Fibroblast of upper back skin (primary cell): ENCODE results near the gene CCDC57.
"Not testable (repeated sequence)": the region's sequence is repeated elsewhere in the genome, so short reads cannot be mapped to it uniquely, and the experiment has no call there.

Experiments used
- DNase-seq: peaks from one replicate; pipeline ENCODE4 v3.0.0-alpha.2; 2013

CCDC57 gene

DNA sequence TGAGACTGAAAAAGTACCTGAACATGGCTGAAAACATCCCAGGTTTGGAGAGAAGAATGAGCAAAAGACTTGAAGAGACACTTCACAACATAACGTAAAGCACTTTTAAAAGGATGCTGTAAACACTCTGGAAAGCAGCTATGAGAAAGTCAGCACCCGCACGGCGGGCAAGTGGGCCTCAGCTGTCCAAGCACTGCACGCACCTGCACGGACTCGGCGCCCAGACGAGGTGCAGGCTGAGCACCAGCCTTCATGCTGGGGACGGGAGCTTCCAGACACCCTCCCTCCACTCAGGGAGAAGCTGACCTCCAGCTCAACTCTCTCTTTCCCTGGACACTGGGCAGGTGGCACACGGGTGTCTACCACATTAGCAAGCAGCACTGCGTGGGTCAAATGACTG is 13.1 kb downstream of the CCDC57 start:
- no peak for DNase-seq

DNA sequence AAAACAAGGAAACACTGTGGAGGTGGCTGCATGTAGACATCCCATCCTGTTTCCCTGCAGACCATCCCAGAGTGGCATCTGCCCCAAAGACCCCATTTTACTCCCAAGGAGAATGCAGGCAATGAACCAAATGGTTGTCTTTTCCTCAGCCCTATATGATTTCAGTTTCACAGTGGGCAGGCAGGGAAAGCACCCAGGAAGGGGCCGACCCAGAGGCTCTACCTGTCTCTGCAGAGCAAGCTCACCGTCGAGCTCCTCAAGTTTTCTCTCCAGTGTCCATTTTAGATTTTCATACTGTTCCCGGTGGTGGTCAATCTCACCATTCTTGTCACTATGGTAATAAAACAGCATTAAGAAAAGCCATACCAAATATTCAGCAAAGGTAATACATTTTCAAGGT is 14.6 kb downstream of the CCDC57 start:
- no peak for DNase-seq

DNA sequence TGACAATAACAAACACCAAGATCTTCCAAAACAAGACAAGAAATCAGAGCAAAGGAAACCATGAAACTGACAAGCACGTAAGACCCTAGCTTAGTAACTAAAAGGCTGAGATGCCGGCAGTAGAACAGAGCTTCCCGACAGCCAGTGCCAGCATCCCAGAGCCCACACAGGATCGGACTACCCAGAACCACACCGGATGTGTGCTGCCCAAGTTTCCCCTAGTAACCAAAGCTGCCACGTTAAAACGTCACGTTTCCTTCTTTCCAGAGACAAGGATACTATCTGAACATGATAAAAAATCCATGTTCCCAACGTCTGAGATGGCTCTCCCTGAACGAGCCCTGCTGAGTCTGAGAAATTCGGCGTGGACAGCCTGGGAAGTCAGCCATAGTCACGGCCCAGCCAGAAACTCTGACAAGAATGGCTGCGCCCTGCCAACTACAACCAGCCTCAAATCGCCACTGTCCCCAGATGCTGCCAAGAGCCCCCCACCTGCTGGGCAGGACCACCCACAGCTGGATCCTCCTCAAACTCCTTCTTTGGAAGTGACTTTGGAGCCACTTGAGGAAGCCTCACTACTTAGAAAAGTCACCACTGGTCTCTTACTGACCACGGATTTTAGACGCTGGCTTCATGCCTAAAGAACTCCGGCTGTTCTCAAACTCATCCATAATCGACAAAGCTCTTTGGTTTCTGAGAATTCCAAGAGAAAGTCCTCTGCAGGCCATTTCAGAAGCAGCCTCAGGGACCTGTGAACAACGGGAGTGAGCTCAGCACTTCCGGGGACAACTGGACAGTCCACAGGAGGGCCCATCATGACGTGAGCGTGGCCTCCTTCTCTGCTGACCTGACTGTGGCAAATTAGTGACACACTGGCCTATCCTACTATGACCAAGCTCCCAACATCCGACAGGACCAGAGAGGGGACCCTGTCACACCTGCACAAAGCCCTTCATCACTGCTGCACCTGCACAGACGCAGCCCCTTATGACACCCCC is 16.7 kb downstream of the CCDC57 start:
- DNase-seq = no peak

DNA sequence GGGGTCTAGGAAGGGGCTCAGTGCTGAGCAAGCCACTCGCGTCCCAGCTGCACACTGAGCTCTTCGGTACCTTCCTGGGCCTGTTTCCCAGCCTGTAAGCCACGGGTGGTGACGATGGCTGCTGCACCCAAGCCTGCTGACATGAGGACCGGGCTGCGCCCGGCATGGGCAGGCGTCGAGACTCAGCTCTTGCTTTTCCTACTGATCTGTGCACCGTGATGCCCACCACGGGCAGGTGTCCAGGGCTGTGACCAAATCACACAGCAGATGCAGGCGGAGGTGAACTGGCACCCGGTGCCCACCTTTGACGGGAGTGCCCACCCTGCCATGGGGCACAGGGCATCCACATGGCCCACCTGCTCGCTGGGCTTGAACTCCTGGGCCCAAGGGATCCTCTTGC is 17.9 kb downstream of the CCDC57 start:
- DNase-seq = no peak

DNA sequence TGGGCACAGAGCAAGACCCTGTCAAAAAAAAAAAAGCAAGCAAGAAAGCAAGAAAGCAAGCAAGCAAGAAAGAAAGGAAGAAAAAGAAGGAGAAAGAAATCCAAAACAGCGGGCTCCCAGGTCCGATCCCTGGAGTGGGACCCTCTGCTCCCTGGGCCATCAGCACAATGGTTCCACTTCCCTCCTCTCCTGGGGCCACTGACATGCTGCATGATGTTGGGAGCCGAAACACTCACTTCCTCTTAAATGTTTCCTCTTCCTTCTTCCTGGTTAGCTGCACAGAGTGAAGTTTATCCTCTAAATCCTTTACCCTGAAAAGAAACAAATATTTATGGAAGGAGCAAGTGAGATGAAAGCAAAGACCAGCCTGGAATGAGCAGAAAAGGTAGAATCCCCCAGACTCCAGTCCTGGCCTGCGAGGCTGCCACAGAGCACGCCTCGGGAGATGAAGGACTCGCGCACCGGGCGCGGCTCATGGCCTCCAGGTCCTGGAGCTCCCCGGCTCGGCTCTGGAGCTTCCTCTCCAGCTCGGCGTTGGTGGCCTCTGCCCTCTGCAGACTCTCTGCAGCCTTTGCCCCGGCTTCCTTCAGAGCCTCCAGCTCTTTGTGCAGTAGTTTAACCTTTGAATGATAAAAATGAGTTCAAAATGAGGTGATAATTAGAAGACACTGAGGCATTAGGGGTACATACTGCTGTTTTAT is 19.0 kb downstream of the CCDC57 start:
- DNase-seq = no peak

DNA sequence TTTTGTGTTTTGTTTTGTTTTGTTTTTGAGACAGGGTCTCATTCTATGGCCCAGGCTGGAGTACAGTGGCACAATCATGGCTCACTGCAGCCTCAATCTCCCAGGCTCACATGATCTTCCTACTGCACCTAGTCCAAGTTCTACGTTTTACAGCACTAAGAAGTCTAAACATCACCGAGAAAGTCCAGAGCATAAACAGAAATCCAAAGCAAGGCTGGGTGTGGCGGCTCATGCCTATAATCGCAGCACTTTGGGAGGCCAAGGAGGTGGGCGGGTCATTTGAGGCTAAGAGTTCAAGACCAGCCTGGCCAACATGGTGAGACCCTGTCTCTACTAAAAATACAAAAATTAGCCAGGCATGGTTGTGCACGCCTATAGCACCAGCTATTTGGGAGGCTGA is 19.6 kb downstream of the CCDC57 start:
- DNase-seq = not testable (repeated sequence)

DNA sequence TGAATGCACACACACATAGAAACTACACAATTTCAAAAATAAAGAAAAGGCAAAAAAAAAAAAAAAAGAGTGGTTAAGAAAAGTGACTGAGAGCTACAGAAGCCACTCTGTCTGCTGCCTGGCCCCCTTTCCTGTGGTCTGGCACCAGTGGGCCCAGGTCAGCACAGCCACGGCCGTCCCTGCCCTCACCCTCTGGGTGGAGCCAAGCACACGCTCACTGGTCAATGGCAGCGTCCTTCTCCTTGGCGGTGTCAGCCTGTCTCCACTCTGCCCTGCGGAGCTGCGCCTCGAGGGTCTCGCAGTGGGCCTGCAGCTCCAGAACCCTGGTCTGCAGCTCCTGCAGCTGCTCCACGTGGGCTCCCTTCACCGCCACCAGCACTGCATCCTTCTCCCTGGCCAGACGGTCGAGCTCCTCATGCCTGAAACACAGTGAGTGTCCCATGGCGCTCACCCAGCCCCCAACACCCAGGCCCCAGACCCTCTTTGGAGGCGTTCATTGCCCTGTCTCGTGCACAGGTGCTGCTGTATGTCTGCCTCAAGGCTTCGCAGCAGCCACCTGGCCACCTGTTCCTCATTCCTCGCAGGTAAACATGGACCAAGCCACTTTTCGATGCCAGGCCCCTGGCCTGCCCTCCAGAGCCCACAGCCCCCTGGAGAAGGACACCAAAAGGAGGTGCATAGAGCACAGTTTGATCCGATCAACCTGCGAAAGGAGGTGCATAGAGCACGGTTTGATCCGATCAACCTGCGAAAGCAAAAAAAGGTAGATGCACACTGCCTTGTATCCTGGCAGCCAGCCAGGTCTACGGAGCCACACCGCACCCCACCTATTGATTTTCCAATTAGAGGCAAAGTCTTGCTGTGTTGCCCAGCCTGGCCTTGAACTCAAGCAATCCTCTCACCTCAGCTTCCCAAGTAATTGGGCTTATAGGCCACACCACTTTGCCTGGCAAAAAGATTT is 24.4 kb downstream of the CCDC57 start:
- no peak for DNase-seq

DNA sequence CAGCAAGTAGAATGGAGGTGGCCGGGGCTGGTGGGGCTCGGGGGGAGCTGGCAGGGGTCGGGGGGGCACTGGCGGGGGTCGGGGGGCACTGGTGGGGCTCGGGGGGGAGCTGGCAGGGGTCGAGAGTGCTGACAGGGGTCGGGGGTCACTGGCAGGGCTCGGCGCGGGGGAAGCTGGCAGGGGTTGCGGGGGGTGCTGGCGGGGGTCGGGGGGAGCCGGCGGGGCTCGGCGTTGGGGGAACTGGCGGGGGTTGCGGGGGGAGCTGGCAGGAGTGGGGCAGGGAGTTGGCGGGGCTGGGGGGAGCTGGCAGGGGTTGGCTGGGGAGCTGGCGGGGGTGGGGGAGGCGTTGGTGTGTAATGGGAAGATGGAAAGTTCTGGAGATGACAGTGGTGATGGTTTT is 25.1 kb downstream of the CCDC57 start:
- no peak for DNase-seq

DNA sequence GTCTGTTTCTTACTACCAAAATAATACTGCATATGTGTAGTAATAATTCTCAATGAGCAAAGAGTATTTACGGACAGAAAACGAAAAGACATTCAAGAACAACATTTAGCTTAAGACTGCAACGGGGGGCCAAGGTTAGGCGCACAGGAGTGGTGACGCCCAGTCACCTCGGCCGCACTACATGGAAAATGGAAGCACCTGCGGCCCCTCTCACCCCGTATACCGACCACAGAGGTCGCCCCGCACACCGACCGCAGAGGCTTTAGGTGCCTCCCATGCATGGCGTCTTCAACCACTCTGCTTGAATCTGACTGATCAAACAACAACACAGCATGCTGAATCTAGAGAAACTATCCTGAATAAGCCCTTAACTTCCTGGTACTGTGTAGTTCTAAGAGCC is 26.4 kb downstream of the CCDC57 start:
- DNase-seq = no peak

DNA sequence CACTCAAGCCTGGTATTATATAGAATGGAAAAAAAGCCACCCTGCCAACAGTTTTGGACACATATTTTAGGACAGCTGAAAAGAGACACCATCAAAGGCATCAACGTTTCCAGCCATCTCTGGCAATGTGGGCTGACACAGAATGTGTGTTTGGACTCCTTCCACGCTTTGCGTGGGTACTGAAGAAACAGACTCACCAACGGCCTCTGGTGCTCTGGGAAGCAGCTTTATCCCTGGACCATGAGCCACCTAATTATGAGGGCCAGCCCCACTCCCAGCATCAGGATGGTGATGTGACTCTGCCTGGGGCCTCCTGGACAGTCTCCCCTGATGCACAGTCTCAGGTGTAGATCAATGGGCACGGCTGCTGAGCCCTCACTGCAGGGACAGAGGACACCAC is 27.9 kb downstream of the CCDC57 start:
- DNase-seq = no peak

DNA sequence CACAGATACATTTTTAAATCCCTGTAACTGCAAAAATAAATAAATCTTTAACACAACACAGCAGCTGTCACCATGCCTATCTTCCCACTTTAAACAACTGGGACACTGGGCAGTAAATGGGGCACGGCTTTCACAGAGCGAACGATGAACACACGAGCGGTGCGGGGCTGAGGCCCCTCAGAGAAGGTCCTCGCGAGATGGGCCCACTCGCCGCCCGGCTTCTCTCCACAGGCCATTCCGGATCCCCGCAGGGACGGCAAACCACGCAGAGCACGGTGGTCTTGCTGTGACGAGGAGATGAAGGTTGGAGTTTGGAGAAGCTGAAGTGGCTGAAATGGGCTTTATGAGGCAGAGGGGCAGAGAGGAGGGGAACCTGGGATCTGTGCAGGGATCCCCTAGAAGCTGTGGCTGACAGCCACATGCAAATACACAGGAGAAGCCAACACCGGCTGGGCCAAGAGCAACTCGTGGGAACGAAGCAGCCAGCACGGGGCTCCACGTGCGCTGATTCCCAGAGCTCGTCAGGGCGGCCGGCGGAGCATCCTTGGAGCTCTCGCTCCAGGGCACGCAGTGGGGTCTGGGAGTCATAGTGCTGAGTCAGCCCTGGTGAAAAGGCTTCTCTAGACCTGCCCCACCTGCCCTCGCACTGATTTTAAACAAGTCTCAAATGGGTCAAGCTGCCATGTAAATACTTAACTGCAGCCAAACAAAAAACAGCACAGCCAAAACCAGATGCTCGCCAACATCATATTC is 31.7 kb downstream of the CCDC57 start:
- no peak for DNase-seq

DNA sequence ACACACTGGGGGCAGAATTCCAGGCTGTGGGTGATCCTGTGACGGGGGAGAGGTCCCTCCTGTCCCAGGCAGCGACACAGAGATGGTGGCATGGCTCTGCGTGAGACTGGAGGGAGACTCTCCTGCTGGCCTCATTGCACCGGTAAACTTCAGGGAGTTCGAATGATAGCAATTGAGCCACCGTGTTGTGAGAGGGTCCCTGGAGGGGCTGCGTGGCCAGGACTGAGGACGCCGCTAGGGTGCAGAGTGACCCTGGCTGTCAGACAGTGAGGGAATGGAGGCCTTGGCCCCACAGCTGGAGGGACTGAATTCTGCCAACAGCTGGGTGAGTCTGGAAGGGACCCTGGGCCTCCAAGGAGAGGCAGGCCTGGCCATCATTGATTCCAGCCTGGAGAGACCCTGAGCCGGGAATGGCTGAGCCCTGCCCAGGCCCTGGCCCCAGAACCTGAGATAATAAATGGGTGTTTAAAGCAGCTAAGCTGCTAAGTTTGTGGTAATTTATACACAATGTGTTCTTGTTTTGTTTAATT is 32.6 kb downstream of the CCDC57 start:
- DNase-seq = no peak

DNA sequence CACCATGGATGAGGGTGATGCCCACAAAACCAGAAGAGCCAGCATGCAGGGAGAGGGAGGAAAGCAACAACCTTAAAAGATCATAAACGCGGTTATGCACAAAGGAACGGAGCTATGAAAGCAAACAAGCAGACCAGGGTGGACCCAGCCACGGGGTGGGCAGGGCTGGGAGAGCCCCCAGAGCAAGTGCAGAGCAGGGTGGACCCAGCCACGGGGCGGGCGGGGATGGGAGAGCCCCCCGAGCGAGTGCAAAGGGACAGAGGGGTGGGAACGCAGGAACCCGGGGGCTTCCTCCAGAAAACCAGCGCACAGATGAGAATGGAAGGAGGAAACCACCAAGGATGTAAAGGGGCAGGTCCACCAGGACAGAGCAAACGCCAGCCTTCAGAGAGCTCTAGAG is 33.2 kb downstream of the CCDC57 start:
- no peak for DNase-seq

DNA sequence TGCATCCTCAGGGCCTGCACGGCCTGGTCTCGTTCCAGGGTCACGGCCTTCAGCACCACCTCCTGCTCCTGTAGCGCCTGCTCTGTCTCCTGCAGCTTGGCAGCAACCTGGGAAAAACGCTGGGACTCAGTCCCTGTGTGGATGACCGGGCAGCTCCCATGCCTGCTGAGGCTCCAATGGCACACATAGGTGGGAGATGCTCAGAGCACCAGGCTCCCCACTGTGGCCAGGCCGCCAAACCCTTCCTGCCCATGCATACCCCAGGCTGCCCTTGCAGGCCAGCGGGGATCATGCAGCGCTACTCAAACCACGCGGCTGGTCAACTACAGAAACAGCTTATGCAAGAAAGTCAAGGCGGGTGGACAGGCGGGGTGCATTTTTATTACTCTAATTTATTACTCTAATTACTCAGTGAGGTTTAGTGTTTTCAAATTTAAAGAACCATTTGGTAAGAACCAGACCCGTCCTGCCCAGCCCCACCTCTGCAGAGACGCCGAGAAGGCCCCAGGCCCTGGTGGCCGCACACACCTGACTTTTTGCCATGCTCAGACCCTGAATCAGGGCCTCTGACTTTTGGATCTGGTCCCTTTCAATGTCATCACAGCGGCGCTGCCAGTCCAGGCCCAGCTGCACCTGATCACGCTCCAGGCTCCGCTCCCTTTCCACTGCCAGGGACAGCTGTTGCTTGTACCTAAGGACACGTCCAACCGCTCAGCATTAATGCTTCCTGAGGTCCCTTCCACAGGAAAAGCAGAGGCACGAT is 34.0 kb downstream of the CCDC57 start:
- no peak for DNase-seq

DNA sequence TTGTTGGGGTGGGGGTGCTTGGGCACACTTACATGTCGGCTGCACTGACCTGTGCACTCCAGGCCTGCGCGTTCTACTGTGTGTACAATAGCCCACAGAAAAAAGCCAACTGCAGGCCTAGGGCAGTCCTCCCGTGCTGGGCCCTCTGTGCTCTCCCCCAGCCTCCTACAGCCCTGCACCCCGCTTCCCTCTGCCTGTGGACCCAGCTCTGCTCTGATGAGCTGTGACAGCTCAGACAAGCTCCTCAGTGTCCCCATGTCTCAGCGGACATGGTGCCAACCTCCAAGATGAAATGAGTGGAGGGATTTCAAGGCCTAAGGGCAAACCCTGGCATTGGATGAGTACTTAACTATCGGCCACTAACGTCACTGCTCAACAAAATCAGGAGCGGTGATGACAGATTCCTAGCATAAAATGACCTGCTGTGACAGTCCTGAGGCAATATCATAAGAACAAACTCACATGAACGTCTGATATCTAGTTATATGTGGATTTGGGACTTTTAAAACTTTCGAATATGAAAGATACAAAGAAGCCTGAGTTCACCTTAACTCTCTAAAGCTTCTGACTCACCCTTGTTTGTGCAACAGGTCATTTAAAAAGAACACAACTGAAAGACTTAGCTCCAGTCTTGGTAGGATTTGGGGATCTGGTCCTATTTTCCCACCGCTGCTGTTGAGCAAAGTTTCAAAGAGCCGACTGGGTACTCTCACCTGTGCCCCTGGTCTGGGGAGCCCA is 34.7 kb downstream of the CCDC57 start:
- no peak for DNase-seq

DNA sequence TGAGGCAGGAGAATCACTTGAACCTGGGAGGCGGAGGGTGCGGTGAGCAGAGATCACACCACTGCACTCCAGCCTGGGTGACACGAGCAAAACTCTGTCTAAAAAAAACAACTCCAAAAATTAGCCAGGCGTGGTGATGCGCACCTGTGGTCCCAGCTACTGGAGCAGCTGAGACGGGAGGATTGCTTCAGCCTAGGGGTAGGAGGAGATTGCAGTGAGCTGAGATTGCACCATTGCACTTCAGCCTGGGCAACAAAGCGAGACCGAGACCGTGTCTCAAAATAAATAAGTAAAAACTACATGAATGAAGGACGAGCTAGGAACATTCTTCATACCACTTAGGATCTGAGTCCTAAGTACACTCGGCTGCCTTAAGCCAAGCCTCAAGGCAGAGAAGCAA is 35.4 kb downstream of the CCDC57 start:
- DNase-seq = no peak

DNA sequence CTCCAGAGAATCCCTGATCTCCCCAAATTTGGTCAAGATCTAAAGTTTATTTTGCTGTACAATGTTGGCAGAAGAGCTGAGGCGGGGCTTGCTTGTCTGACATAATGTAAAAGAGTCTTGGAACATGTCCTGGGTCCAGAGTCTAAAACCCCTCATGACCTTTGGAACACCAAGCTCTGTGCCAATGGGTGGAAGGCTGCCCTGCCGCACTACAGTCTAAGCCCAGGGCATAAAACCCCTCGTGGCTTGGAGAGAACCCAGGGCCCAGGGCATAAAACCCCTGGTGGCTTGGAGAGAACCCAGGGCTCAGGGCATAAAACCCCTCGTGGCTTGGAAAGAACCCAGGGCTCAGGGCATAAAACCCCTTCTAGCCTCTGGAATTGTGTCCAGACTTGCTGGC is 36.7 kb downstream of the CCDC57 start:
- no peak for DNase-seq

DNA sequence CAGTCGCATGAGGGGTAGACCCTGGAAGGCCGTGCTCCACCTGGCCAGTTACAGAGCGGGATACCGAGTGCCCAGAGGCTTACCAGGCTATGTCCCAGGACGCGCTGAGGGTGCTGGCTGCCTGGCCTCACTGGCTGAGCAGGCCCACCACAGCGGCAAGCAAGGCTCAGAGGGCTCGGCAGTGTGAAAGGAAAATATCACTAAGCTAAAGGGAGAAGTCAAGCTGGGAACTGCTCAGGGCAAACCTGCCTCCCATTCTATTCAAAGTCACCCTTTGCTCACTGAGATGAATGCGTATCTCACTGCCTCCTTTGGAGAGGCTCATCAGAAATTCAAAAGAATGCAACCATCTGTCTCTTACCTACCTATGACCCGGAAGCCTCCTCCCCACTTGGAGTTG is 37.4 kb downstream of the CCDC57 start:
- DNase-seq = no peak

DNA sequence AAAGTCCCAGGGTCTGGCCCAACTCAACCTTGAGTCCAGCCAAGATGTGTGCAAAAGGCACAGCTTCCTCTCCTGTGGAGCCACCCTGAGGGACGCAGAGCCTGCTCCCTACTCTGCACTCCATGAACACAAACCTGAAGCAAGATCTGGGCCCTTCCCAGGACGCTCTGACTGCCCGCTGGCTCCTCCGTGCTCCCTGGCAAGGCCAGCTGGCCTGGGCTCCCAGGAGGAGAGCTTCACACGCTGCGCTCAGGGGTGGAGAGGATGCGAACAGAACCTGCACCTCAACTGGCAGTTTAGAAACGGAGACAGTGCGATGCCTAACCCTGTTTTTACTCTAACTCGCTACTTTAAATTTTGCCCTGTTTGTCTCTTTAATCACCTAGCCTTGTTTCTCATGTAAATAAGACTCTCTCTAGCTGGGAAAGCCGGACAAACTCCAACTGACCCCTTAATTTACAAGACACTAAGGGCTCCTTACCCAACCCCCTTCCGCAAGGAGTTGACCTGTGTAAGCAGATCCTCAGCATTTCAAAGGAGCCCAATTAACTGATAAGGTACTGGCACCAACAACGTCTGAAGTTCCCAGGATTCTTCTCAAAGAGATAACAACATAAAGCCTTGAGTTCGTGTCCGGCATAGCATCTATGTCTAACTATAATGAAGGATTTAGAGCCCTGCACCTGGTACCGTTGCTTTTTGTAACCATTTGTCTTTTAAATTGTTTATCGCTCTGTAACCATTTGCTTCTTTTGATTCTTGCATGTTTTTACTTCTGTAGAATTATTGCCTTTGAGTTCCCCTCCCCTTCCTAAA is 38.4 kb downstream of the CCDC57 start:
- not testable (repeated sequence) for DNase-seq
